Measurements from ENCODE around the gene DEPDC7. TPM values are rescaled to one million over a fixed set of nuclear protein-coding genes. Genes with fewer than 3 reads are reported as not detected.
"Not testable (repeated sequence)": the region's sequence is repeated elsewhere in the genome, so short reads cannot be mapped to it uniquely, and the experiment has no call there.

Gene DEPDC7
- total RNA-seq, 4 donors from 2014 or later = 0.27 to 4.2 (median 1.9) TPM

DNA sequence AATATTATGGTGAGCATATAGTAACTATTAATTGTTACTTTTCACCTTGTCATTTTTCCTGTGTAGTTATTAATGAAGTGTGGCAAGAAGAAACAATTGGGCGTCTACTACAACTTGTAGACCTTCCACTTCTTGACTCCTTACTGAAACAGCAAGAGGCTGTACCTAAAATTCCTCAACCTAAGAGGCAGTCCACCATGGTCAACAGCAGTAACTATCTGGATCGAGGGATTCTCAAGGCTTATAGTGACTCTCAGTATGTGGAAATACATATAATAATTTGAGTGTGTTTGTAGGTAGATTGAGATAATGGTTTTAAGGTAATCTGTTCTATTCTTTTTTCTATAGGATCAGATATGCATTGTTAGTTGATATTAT, 12.8 kb downstream of the DEPDC7 start:
- H3K4me3 ChIP-seq = no peak overlapping the region
- H3K9me3 ChIP-seq = no peaks in the 10 kb centered on the region
- no peaks in the 10 kb centered on the region for H3K4me1 ChIP-seq
- no peaks in the 10 kb centered on the region for H3K27me3 ChIP-seq
- no peak for TF ChIP-seq POLR2AphosphoS5 (IDR thresholded peaks at IDR 0.05)
- TF ChIP-seq, protein P1, sequence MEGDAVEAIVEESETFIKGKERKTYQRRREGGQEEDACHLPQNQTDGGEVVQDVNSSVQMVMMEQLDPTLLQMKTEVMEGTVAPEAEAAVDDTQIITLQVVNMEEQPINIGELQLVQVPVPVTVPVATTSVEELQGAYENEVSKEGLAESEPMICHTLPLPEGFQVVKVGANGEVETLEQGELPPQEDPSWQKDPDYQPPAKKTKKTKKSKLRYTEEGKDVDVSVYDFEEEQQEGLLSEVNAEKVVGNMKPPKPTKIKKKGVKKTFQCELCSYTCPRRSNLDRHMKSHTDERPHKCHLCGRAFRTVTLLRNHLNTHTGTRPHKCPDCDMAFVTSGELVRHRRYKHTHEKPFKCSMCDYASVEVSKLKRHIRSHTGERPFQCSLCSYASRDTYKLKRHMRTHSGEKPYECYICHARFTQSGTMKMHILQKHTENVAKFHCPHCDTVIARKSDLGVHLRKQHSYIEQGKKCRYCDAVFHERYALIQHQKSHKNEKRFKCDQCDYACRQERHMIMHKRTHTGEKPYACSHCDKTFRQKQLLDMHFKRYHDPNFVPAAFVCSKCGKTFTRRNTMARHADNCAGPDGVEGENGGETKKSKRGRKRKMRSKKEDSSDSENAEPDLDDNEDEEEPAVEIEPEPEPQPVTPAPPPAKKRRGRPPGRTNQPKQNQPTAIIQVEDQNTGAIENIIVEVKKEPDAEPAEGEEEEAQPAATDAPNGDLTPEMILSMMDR (IDR thresholded peaks at IDR 0.05) = no peak
- no peak for TF ChIP-seq EP300 (IDR thresholded peaks at IDR 0.05)
- no peak for TF ChIP-seq POLR2A (IDR thresholded peaks at IDR 0.05)
- H3K36me3 ChIP-seq = no peaks in the 10 kb centered on the region
- no peak overlapping the region for H3K27ac ChIP-seq
- no peak for ATAC-seq
- 67 to 71% methylated on average over 1 to 2 of the region's 2 CpGs for WGBS, 2 donors (ENCODE audit: low coverage in 1 of 2)

DNA sequence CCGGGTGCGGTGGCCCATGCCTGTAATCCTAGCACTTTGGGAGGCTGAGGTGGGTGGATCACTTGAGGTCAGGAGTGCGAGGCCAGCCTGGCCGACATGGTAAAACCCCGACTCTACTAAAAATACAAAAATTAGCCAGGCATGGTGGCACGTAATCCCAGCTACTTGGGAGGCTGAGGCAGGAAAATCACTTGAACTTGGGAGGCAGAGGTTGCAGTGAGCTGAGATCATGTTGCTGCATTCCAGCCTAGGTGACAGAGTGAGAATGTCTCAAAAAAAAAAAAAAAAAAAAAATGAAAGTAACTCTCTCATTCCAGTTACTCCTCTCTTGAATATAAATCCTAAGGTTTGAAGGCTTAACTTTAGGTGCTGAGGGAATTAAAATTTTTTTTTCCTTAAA, 13.5 kb downstream of the DEPDC7 start:
- not testable (repeated sequence) for H3K36me3 ChIP-seq, ATAC-seq, H3K4me3 ChIP-seq, H3K27me3 ChIP-seq, H3K27ac ChIP-seq, H3K4me1 ChIP-seq, H3K9me3 ChIP-seq
- 85 to 86% methylated on average over 4 to 6 of the region's 6 CpGs for WGBS, 2 donors (ENCODE audit: low coverage in 1 of 2)

DNA sequence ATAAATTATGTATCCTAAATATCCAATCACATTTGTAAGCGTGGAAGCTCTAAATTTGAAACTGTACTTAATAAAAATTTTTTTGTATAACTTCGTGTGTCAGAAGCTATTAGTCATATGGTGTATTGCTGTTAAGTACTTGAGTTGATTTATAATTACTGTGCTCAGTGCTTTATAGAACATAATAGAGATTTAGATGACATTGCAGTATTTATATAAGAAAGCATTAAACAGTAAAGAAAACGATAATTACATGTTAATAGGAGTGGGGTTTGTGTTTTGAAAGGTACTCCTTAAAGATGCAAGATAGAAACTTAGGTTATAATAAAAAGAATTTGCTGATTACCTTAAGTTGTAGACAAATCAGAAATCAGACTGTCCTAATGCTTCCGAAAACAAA, 17.8 kb downstream of the DEPDC7 start:
- Histone ChIP-seq H3K4me1 (peaks cover 0 to under 1% (median 0%) of the 10 kb centered on the region in 3 donors), H3K4me3 (no peak overlapping the region), H3K27me3 (no peaks in the 10 kb centered on the region), H3K9me3 (no peaks in the 10 kb centered on the region), H3K36me3 (no peaks in the 10 kb centered on the region), H3K27ac (no peak overlapping the region)
- WGBS, 2 donors (ENCODE audit: low coverage in 1 of 2) = 58 to 65% methylated on average over 4 of the region's 4 CpGs
- no peak for TF ChIP-seq POLR2AphosphoS5 (IDR thresholded peaks at IDR 0.05)
- no peak for TF ChIP-seq POLR2A (IDR thresholded peaks at IDR 0.05)
- no peak for TF ChIP-seq EP300 (IDR thresholded peaks at IDR 0.05)
- TF ChIP-seq, protein P1 (IDR thresholded peaks at IDR 0.05) = no peak
- no peak for ATAC-seq

DNA sequence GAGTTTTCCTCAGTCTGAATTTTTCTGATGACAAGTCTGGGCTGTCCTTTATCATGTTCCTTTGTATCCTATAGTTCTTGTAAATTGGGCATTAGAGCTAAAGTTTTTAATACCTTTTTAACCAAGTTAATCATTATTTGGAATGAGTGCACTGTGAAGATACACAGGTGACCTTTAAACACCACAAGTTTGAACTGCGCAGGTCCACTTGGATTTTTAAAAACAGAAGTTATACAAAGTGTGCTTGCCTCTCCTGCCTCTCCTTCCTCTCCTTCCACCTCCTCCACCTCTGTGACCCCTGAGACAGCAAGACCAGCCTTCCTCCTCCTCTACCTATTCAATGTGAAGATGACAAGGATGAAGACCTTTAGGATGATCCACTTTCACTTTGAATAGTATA, 19.3 kb downstream of the DEPDC7 start:
- 100% methylated on average over 1 of the region's 1 CpG for WGBS, 2 donors (ENCODE audit: low coverage in 1 of 2)
- ATAC-seq = no peak
- no peak overlapping the region for H3K4me3 ChIP-seq
- no peak overlapping the region for H3K27ac ChIP-seq
- H3K36me3 ChIP-seq = no peaks in the 10 kb centered on the region
- H3K9me3 ChIP-seq = no peaks in the 10 kb centered on the region
- TF ChIP-seq, protein P1 (IDR thresholded peaks at IDR 0.05) = no peak
- TF ChIP-seq POLR2A (IDR thresholded peaks at IDR 0.05) (no peak), EP300 (IDR thresholded peaks at IDR 0.05) (no peak), POLR2AphosphoS5 (IDR thresholded peaks at IDR 0.05) (no peak)
- no peaks in the 10 kb centered on the region for H3K27me3 ChIP-seq
- H3K4me1 ChIP-seq = peaks cover 0 to 4% (median 0%) of the 10 kb centered on the region in 3 donors

DNA sequence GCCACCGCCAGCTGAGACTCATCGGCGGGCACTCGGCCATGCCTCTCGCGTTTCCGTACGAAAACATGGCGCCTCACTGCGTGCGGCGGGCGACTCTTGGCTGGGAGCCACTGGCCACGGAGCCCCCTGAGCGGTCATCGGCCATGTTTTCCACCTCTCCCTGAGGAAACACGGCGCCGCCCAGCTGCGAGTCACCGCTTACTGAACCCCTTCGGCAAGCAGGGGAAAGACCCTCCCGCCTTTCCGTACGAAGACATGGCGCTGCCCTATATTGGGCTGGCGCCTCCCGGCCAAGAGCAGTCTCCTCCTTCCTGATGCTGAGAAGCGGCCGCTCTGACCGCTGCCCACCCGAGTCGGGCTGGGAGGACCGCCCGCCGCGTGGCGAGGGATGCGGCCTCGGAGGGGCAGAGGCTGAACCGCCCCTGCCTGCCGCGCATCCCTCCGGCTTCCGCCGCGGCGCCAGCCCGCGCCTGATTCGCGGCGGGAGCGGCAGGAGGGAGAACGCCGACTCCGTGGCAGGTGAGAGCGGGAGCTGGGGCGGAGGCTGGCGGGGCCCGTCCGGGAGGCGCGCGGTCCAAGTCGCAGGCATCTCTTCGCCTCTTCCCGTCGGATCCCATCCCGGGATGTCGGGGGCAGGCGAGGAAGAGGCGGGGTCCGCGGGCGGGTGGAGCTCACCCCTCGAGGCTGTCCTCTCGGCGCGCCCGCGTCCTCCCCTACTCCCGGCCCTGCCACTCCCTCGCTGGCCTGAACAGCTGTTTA, 23.8 kb downstream of the DEPDC7 start, which contains the start of gene TCP11L1:
TSS of gene TCP11L1 (plus strand) at position 299 of the 759 bp plus-strand sequence. CDS start 4,202 bp downstream, outside the sequence.
- H3K27ac ChIP-seq = peak within 1 kb of the TSS; percentile 86 to 98 (median 97)
- peaks cover 0 to 12% of the 10 kb centered on the region in 2 donors for H3K36me3 ChIP-seq
- H3K9me3 ChIP-seq = no peaks in the 10 kb centered on the region
- TF ChIP-seq POLR2A (IDR thresholded peaks at IDR 0.05) = peak; percentile 72 to 82
- TF ChIP-seq POLR2AphosphoS5 (IDR thresholded peaks at IDR 0.05) = peak; percentile 86
- TF ChIP-seq EP300 (IDR thresholded peaks at IDR 0.05) = no peak
- TF ChIP-seq, protein P1 (IDR thresholded peaks at IDR 0.05) = no peak
- ATAC-seq = peak; percentile 93
- peak within 1 kb of the TSS; percentile 76 to 89 for H3K4me3 ChIP-seq
- WGBS, 2 donors (ENCODE audit: low coverage in 1 of 2) = no CpG with 5 or more reads among the region's 84 CpGs
- H3K4me1 ChIP-seq = peaks cover 3 to 26% (median 6%) of the 10 kb centered on the region in 3 donors
- H3K27me3 ChIP-seq = no peaks in the 10 kb centered on the region

Measured in gastroesophageal sphincter (tissue), 4 donors.